GM18520 (cell line): ENCODE results near the gene SRGAP2B.
"Not testable (repeated sequence)": the region's sequence is repeated elsewhere in the genome, so short reads cannot be mapped to it uniquely, and the experiment has no call there.

Experiments used
- ATAC-seq: cut with Tn5 transposase; IDR thresholded peaks from one replicate; pipeline ENCODE4 v1.9.1; 2021; ENCODE audit not compliant: unreplicated experiment

SRGAP2B gene

GRCh38 chr1:144960929-144961488 lies 134.1 kb downstream of the SRGAP2B start:
- not testable (repeated sequence) for ATAC-seq

GRCh38 chr1:144948390-144948789 lies 146.7 kb downstream of the SRGAP2B start:
- ATAC-seq = not testable (repeated sequence)

GRCh38 chr1:144947495-144947894 lies 147.6 kb downstream of the SRGAP2B start:
- ATAC-seq = not testable (repeated sequence)

- ATAC-seq = not testable (repeated sequence)
These were observed 148.3 kb downstream of the SRGAP2B start for GRCh38 chr1:144946525-144947480.

- ATAC-seq = peak; percentile 73
These were observed 153.4 kb downstream of the SRGAP2B start for GRCh38 chr1:144941710-144942109.

GRCh38 chr1:144940054-144940453 lies 155.1 kb downstream of the SRGAP2B start:
- not testable (repeated sequence) for ATAC-seq

GRCh38 chr1:144938627-144939026 lies 156.5 kb downstream of the SRGAP2B start:
- ATAC-seq = not testable (repeated sequence)

- ATAC-seq = not testable (repeated sequence)
These were observed 158.9 kb downstream of the SRGAP2B start for GRCh38 chr1:144936186-144936732.

GRCh38 chr1:144935310-144935709 lies 159.8 kb downstream of the SRGAP2B start:
- ATAC-seq = not testable (repeated sequence)

- ATAC-seq = not testable (repeated sequence)
These were observed 162.1 kb downstream of the SRGAP2B start for GRCh38 chr1:144933014-144933413.

GRCh38 chr1:144932153-144932552 lies 163.0 kb downstream of the SRGAP2B start:
- ATAC-seq = not testable (repeated sequence)

- ATAC-seq = not testable (repeated sequence)
These were observed 163.6 kb downstream of the SRGAP2B start for GRCh38 chr1:144931553-144931952.

- ATAC-seq = not testable (repeated sequence)
These were observed 164.9 kb downstream of the SRGAP2B start for GRCh38 chr1:144930085-144930777.

GRCh38 chr1:144927292-144927691 lies 167.8 kb downstream of the SRGAP2B start:
- not testable (repeated sequence) for ATAC-seq

GRCh38 chr1:144923640-144924039 lies 171.5 kb downstream of the SRGAP2B start:
- not testable (repeated sequence) for ATAC-seq

- ATAC-seq = not testable (repeated sequence)
These were observed 172.3 kb downstream of the SRGAP2B start for GRCh38 chr1:144922785-144923184.

GRCh38 chr1:144919106-144919505 lies 176.0 kb downstream of the SRGAP2B start:
- ATAC-seq = not testable (repeated sequence)

- ATAC-seq = not testable (repeated sequence)
These were observed 177.0 kb downstream of the SRGAP2B start for GRCh38 chr1:144918027-144918603.

- ATAC-seq = not testable (repeated sequence)
These were observed 177.7 kb downstream of the SRGAP2B start for GRCh38 chr1:144917154-144918026.
